NCI-H2029 treated with DMSO at 0.1 percent for 48 hours (cell line): ENCODE measurements around the gene SUSD6.
"Not testable (repeated sequence)": the region's sequence is repeated elsewhere in the genome, so short reads cannot be mapped to it uniquely, and the experiment has no call there.

Experiments used
- DNase-seq: peaks from one replicate; lab custom pipeline; 2025; lab: John Stamatoyannopoulos, UW

The SUSD6 gene

GRCh38 chr14:69713209-69713781 is 101.9 kb downstream of the SUSD6 start:
- DNase-seq, result peak; percentile 37

DNA sequence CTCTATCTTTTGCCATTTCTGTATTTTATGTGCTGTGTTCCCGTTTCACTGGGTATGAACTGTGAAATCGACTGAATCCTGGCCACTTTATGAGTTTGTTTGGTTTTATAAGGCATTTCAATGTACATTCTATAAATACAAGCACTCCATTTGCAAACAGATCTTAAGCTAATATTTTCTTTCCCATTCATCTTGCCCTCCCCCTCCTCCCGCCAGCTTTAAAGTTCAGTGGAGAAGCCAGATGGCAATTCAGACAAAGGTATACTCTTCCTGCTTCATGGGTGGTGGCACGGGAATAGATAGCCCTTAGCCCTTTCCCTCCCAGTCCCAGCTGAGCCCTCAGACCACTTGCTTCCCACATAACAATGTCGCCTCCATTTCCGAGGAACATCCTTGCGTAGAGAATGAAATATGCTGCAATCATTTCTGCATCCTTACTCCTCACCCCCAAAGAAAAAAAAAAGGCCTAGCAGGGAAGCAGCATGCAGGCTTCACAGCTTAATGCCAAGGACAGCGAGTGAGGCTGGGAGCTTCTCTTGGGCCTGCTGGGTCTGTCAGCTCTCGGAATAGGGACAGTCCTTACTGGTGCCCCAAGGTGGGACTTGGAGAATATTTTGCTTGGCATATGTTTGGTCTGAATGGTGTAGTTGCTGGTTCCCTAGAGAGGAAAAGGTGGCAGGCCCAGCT is 102.7 kb downstream of the SUSD6 start:
- DNase-seq, result peak; percentile 58

- peak; percentile 82 for DNase-seq
These were observed 104.5 kb downstream of the SUSD6 start for GRCh38 chr14:69715725-69716477.

- DNase-seq, result no peak
These were observed 105.2 kb downstream of the SUSD6 start for GRCh38 chr14:69716478-69717187.

DNA sequence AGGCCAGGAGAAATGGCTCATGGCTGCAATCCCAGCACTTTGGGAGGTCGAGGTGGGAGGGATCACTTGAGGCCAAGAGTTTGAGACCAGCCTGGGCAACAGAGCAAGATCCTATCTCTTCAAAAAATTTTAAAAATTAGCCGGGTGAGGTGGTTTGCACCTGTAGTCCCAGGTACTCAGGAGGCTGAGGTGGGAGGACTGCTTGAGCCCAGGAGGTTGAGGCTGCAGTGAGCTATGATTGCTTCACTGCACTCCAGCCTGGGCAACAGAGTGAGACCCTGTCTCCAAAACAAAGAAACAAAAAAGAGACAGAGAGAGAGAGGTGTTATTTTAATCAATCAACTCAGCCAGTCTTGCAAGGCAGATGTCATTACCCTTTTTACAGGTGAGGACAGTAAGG is 107.2 kb downstream of the SUSD6 start:
- DNase-seq, result not testable (repeated sequence)

- no peak for DNase-seq
These were observed 108.1 kb downstream of the SUSD6 start for GRCh38 chr14:69719501-69719951.

GRCh38 chr14:69720912-69721311 is 109.5 kb downstream of the SUSD6 start:
- DNase-seq, result no peak

DNA sequence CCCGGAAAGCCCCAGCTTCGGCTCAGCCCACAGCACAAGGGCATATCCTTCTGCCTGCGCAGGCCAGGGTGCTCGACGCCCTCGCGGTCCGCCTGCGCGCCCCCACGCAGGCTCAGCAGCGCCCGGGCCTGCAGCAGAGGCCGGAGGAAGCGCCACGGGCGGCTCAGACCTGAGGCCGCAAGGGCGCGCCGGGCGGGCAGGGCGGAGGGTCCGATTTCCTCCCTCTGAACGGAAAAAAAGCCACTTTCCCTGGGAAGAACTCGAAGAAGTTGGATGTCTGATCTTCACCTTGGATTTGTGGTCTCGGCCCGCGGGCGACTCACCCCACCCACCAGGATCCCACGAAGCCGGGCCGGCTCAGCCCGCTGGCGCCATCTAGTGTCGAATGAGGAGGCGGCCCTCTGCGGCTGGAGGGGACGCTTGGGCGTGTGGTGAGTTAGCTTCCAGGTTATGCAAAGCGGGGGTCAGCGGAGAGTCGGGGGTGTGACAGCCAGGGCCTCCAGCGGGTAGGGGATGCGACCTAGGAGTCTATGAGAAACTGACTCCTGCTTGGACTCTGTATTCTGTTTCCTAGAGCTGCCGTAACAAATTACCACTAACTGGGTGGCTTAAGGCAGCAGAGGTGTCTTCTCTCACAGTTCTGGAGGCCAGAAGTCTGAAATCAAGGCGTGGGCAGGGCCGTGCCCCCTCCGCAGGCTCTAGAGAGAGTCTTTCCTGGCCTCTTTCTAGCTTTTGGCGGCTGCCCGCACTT is 115.5 kb downstream of the SUSD6 start:
- no peak for DNase-seq

GRCh38 chr14:69727860-69728259 is 116.5 kb downstream of the SUSD6 start:
- no peak for DNase-seq

DNA sequence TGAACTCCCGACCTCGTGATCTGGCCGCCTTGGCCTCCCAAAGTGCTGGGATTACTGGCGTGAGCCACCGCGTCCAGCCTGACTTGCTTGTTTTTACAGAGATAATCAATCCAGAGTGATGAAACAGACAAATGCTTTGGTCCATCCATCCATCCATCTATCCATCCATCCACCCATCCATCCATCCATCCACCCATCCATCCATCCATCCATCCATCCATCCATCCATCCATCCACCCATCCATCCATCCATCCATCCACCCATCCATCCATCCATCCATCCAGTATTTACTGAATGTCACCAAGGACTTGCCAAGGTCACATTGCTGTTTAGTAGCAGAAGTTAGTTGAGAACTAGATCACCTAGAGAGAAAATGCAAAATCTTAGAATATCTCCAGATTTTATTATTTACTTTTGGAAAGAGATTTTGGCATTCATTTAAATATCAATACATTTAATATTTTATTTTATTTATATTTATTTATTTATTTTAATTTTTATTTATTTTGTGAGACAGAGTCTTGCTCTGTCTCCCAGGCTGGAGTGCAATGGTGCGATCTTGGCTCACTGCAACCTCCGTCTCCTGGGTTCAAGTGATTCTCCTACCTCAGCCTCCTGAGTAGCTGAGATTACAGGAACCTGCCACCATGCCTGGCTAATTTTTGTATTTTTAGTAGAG is 120.7 kb downstream of the SUSD6 start:
- not testable (repeated sequence) for DNase-seq

DNA sequence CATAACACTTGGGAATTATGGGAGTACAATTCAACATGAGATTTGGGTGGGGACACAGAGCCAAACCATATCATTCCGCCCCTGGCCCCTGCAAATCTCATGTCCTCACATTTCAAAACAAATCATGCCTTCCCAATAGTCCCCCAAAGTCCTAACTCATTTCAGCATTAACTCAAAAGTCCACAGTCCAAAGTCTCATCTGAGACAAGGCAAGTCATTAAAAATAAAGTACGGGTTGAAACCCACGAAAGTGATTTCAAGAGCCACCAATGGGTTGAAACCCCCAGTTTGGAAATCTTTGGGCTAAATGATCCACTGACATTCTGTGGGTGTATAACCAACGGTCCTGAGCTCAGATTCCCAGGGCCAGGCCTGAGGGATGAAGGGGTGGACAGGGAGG is 125.0 kb downstream of the SUSD6 start:
- DNase-seq, result not testable (repeated sequence)

DNA sequence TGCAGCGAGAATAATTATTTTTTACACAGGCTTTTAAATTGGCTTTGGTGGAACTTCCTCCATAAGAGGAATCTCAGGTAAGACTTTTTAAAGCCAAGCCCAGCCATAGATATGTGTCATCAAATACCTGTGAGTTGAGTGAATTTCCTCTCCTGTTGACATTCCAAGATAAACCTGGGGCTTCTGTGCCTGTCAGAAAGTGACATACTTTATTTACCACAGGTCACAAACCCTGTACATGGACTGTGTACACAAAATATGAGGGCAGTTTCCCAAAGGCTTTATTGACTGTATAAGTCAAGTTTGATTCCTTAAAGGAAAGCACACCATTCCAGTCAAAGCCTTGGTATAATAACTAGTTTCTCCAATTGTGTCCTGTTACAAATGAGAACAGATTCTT is 129.7 kb downstream of the SUSD6 start:
- no peak for DNase-seq

- no peak for DNase-seq
These were observed 138.6 kb downstream of the SUSD6 start for GRCh38 chr14:69749956-69750355.

DNA sequence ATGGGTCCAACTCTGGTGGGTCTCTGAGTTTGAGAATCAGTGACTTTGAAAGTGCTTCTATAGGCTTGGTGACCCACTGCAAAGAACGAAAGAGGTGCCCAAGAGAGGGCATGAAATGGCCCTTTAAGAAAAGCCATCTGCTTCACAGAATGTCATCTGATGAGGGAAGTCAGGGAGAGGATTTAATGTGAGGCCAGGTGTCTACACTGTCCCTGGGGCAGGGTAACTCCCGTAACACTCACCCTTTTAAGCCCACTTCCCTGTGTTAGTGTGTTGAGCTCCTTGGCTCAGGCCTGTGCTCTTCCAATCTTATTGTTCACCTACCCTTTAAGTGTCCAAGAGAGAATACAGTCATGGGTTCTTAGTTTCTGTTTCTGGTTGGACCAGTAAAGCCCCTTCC is 139.1 kb downstream of the SUSD6 start:
- DNase-seq, result no peak

GRCh38 chr14:69752773-69753172 is 141.4 kb downstream of the SUSD6 start:
- DNase-seq, result no peak

GRCh38 chr14:69753860-69754259 is 142.5 kb downstream of the SUSD6 start:
- DNase-seq, result no peak

DNA sequence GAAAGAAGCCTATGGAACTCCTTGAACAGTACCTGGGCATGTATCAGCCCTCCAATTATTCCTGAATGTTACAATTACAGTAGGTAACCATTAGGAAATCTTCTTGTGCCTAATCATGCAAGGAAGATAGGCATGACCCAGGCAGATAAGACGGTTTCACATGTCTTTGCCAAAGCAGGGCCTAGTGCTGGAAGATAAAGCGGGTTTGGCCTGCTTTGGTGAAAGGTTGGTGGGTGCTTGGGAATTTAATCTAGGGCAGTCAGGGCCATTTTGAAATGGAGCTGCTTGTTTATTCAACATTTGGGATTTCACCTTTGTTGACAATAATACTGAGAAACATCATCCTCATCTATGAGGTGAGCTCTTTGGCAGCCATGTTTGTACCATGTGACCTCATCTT is 143.1 kb downstream of the SUSD6 start:
- no peak for DNase-seq

DNA sequence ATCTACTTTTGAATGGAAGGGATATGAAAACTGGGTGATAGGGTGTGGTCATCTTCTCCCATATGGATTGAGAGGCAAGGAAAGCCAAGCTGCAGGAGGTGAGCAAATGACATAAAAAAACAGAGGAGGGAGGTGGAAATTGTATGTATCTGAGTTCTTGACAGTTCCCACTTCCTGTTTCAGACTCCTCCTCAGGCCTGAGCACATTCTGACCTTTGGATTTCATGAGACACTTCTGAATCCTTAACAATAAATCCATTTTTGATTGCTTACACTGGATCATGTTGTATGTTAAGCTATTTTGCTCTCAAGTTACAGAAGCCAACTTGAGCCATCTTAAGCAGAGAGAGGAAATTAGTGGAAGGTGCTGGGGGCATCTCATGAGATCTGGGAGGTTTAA is 143.9 kb downstream of the SUSD6 start:
- DNase-seq, result no peak

- no peak for DNase-seq
These were observed 144.4 kb downstream of the SUSD6 start for GRCh38 chr14:69755784-69756183.

- no peak for DNase-seq
These were observed 144.9 kb downstream of the SUSD6 start for GRCh38 chr14:69756298-69756697.

DNA sequence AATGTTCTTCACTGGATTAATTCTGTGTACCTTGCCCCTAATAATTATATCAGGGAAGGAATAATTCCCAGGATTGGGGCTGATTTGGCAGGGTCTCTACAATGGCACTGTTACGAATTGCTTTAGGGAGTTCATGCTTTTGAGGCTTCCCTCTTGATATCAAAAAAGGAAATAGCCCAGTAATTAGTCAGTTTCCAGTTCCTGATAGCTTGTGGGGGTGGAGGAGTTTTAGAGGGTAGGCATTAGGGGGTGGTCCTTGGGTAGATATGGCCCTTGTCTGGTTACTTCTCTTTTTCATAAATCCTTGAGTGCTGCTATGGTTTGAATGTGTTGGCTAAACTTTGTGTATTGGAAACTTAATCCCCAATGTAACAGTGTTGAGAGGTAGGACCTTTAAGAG is 149.4 kb downstream of the SUSD6 start:
- no peak for DNase-seq
